A549 (cell line): Measurements from ENCODE around the gene CCDC71L. TPM values are rescaled to one million over a fixed set of nuclear protein-coding genes. Genes with fewer than 3 reads are reported as not detected.

Experiments
- ATAC-seq, 2 experiments: fragments of 200-7000 bp in 1 of 2; fragments of >200 bp in 1 of 2; cut with Nextera tagmentation in 1 of 2; cut with Tn5 transposase in 1 of 2; 3 replicates each; pipeline versions ENCODE4 v1.8.0 to v1.9.1; 2018 to 2020; ENCODE audit warnings: mild to moderate bottlenecking in 1 of 2, moderate library complexity in 1 of 2
- CTCF ChIA-PET: fragments of 300-600 bp; sonication (Branson Sonifier 250); formaldehyde crosslinking; extraction: SDS; loops from one replicate; lab custom pipeline; 2021; ENCODE audit warnings: antibody characterized with exemption, inconsistent platforms; lab: Yijun Ruan, JAX
- POLR2A ChIA-PET: fragments of 350-600 bp; formaldehyde crosslinking; extraction: SDS; loops from one replicate; lab custom pipeline; 2021; ENCODE audit warnings: antibody characterized with exemption, inconsistent platforms; lab: Yijun Ruan, JAX
- DNase-seq, 2 experiments: peaks; one replicate each; pipeline versions ENCODE4 v3.0.0 to v3.0.0-alpha.2; 2011 to 2016; ENCODE audit warnings: low read depth in 1 of 2, low spot score in 1 of 2
- FAIRE-seq: peaks from 2 replicates; lab custom pipeline; 2011; peaks lifted over from hg19 to GRCh38; lab: Jason Lieb, UNC
- H3K27ac ChIP-seq, 2 experiments: fragments of >200 bp; sonication (Bioruptor Twin); formaldehyde crosslinking; 3 replicates each; pipeline ENCODE4 v1.5.1; 2016 to 2017
- H3K4me1 ChIP-seq: fragments of >200 bp; sonication (Bioruptor Twin); formaldehyde crosslinking; 3 replicates; pipeline ENCODE4 v1.6.1; 2016
- H3K4me2 ChIP-seq: fragments of >200 bp; sonication (Bioruptor Twin); formaldehyde crosslinking; 3 replicates; pipeline ENCODE4 v1.6.1; 2016
- H3K4me3 ChIP-seq: fragments of >200 bp; sonication (Bioruptor Twin); formaldehyde crosslinking; 3 replicates; pipeline ENCODE4 v1.5.1; 2016
- H3K9me3 ChIP-seq: fragments of >200 bp; sonication (Bioruptor Twin); formaldehyde crosslinking; 3 replicates; pipeline ENCODE4 v1.6.1; 2016
- CBX2 ChIP-seq: fragments of 200-600 bp; sonication (generic); IDR thresholded peaks from 2 replicates; pipeline ENCODE4 v1.6.1; 2016; ENCODE audit warnings: low read depth, mild to moderate bottlenecking, borderline replicate concordance
- CEBPB ChIP-seq, 2 experiments: fragments of >200 bp in 1 of 2; sonication (Bioruptor Twin) in 1 of 2; formaldehyde crosslinking in 1 of 2; IDR thresholded peaks; 2 replicates each; pipeline ENCODE4 v1.6.1; 2012 to 2016
- CHD4 ChIP-seq: fragments of 200-600 bp; sonication (generic); IDR thresholded peaks from 2 replicates; pipeline ENCODE4 v1.6.1; 2016; ENCODE audit warnings: antibody characterized with exemption, mild to moderate bottlenecking, borderline replicate concordance
- EHF ChIP-seq: fragments of 250-450 bp; sonication (Bioruptor Pico); IDR thresholded peaks from 2 replicates; pipeline ENCODE4 v1.5.0; 2020; ENCODE audit warnings: mild to moderate bottlenecking
- EHMT2 ChIP-seq: fragments of 200-600 bp; sonication (generic); IDR thresholded peaks from 2 replicates; pipeline ENCODE4 v1.6.1; 2016; ENCODE audit warnings: antibody characterized with exemption, low read depth, mild to moderate bottlenecking, moderate library complexity
- FOXS1 ChIP-seq: fragments of 250-450 bp; sonication (Bioruptor Pico); IDR thresholded peaks from 2 replicates; pipeline ENCODE4 v1.5.0; 2020; ENCODE audit warnings: mild to moderate bottlenecking, moderate library complexity
- HEYL ChIP-seq: fragments of 250-450 bp; sonication (Bioruptor Pico); IDR thresholded peaks from 2 replicates; pipeline ENCODE4 v1.8.0; 2021; ENCODE audit warnings: mild to moderate bottlenecking, moderate library complexity
- JUN ChIP-seq, 2 experiments: fragments of >200 bp; sonication (Bioruptor Twin); formaldehyde crosslinking; IDR thresholded peaks; 2 replicates in 1 of 2; 3 replicates in 1 of 2; pipeline ENCODE4 v1.6.1; 2016 to 2017
- JUNB ChIP-seq: fragments of >200 bp; sonication (Bioruptor Twin); formaldehyde crosslinking; IDR thresholded peaks from 2 replicates; pipeline ENCODE4 v1.6.1; 2016
- KDM5A ChIP-seq: fragments of 200-600 bp; sonication (generic); IDR thresholded peaks from 2 replicates; pipeline ENCODE4 v1.6.1; 2016; ENCODE audit warnings: antibody characterized with exemption, mild to moderate bottlenecking
- MAX ChIP-seq: IDR thresholded peaks from 2 replicates; pipeline ENCODE4 v1.6.1; 2012
- MYC ChIP-seq: IDR thresholded peaks from 2 replicates; pipeline ENCODE4 v1.6.1; 2012; ENCODE audit warnings: mild to moderate bottlenecking, inconsistent platforms, low read length, improper control_type of control experiment, borderline replicate concordance
- NFE2L2 ChIP-seq: fragments of 150-350 bp; conservative IDR thresholded peaks from 2 replicates; pipeline ENCODE4 v1.6.1; 2014; ENCODE audit warnings: low read length
- NPAS2 ChIP-seq: fragments of 250-450 bp; sonication (Bioruptor Pico); IDR thresholded peaks from 2 replicates; pipeline ENCODE4 v1.8.0; 2022; ENCODE audit warnings: mild to moderate bottlenecking, moderate library complexity, borderline replicate concordance
- PHF8 ChIP-seq: fragments of 200-600 bp; sonication (generic); IDR thresholded peaks from 2 replicates; pipeline ENCODE4 v1.6.1; 2016; ENCODE audit warnings: low read depth, mild to moderate bottlenecking, antibody characterized with exemption, moderate library complexity, borderline replicate concordance
- RCOR1 ChIP-seq: fragments of 150-350 bp; IDR thresholded peaks from 2 replicates; pipeline ENCODE4 v1.6.1; 2014; ENCODE audit warnings: antibody characterized with exemption, low read length, low read depth
- RFX5 ChIP-seq: fragments of 450-650 bp; IDR thresholded peaks from 2 replicates; pipeline ENCODE4 v1.7.1; 2014; ENCODE audit warnings: antibody characterized with exemption, mild to moderate bottlenecking, moderate library complexity
- TFCP2L1 ChIP-seq: fragments of 250-450 bp; sonication (Bioruptor Pico); IDR thresholded peaks from 2 replicates; pipeline ENCODE4 v1.5.0; 2021; ENCODE audit warnings: mild to moderate bottlenecking
- ZC3H11A ChIP-seq: fragments of 450-650 bp; IDR thresholded peaks from 2 replicates; pipeline ENCODE4 v1.6.1; 2014; ENCODE audit warnings: antibody characterized with exemption, mild to moderate bottlenecking
- ZNF302 ChIP-seq: fragments of 250-450 bp; sonication (Bioruptor Pico); IDR thresholded peaks from 2 replicates; pipeline ENCODE4 v1.9.0; 2021; ENCODE audit warnings: inconsistent platforms, mild to moderate bottlenecking, moderate library complexity
- WGBS: methylation state at CpG from one replicate; pipeline ENCODE4 v1.1.6; 2017; ENCODE audit errors: missing lambda C conversion rate; 5-methylcytosine and 5-hydroxymethylcytosine counted together
- polyA plus RNA-seq, 4 experiments: library from polyadenylated mRNA; depleted of rRNA in 3 of 4; stranded (reverse); fragments of >200 nt; fragmentation: RNase III in 1 of 4; extraction: RNeasy Plus Mini Kit Qiagen cat#74134 plus additional on column Dnase treatment in 1 of 4; gene quantifications; 2 replicates in 3 of 4; 3 replicates in 1 of 4; pipeline ENCODE4 v1.2.3, GENCODE V29; 2011 to 2017
- TF ChIP-seq, protein P1 (sequence below): fragments of >200 bp; sonication (Bioruptor Twin); formaldehyde crosslinking; IDR thresholded peaks from 3 replicates; pipeline ENCODE4 v1.5.1; 2016
- TF ChIP-seq, protein P2 (sequence below): IDR thresholded peaks from 2 replicates; pipeline ENCODE4 v1.6.1; 2012; ENCODE audit warnings: low read depth, borderline replicate concordance
- TF ChIP-seq, protein P3 (sequence below): fragments of >200 bp; sonication (Bioruptor Twin); formaldehyde crosslinking; IDR thresholded peaks from 3 replicates; pipeline ENCODE4 v1.6.1; 2016
- TF ChIP-seq, protein P4 (sequence below): fragments of 150-350 bp; IDR thresholded peaks from 2 replicates; pipeline ENCODE4 v1.6.1; 2014; ENCODE audit warnings: low read depth, mild to moderate bottlenecking, low read length

Gene CCDC71L
- polyA plus RNA-seq, 2 of the 4 experiments (the other 2 are of a cell fraction), result 9.1 to 11.4 TPM

DNA sequence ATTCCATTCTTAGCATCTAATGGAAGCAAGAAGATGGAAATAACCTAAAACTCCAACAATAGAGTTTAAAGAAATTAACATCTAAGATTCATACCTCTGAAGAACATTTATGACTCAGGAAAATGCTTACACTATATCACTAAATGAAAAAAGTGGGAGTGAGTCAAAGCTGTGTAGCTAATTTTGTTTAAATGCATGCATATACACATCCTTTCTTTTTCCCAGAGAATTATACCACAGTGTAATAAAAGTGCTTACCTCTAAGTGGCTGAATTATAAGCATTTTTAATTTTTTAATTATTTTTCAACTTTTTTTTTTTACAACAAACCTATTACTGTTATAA lies 44.3 kb downstream of the CCDC71L start:
- no peak overlapping the region for H3K4me3 ChIP-seq
- no peaks in the 10 kb centered on the region for H3K9me3 ChIP-seq
- no peak overlapping the region for H3K4me2 ChIP-seq
- no peak for ATAC-seq
- FAIRE-seq, result no peak
- no peak overlapping the region for H3K27ac ChIP-seq
- H3K4me1 ChIP-seq, result no peaks in the 10 kb centered on the region
- ChIA-PET CTCF (no interaction called here), POLR2A (no interaction called here)
- DNase-seq, result no peak
- TF ChIP-seq MYC (no peak), CEBPB (IDR thresholded peaks at IDR 0.05) (no peak), TFCP2L1 (CRISPR knock-in tag) (no peak), EHF (CRISPR knock-in tag) (no peak), ZC3H11A (no peak)
- TF ChIP-seq, protein P1, sequence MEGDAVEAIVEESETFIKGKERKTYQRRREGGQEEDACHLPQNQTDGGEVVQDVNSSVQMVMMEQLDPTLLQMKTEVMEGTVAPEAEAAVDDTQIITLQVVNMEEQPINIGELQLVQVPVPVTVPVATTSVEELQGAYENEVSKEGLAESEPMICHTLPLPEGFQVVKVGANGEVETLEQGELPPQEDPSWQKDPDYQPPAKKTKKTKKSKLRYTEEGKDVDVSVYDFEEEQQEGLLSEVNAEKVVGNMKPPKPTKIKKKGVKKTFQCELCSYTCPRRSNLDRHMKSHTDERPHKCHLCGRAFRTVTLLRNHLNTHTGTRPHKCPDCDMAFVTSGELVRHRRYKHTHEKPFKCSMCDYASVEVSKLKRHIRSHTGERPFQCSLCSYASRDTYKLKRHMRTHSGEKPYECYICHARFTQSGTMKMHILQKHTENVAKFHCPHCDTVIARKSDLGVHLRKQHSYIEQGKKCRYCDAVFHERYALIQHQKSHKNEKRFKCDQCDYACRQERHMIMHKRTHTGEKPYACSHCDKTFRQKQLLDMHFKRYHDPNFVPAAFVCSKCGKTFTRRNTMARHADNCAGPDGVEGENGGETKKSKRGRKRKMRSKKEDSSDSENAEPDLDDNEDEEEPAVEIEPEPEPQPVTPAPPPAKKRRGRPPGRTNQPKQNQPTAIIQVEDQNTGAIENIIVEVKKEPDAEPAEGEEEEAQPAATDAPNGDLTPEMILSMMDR, result no peak

DNA sequence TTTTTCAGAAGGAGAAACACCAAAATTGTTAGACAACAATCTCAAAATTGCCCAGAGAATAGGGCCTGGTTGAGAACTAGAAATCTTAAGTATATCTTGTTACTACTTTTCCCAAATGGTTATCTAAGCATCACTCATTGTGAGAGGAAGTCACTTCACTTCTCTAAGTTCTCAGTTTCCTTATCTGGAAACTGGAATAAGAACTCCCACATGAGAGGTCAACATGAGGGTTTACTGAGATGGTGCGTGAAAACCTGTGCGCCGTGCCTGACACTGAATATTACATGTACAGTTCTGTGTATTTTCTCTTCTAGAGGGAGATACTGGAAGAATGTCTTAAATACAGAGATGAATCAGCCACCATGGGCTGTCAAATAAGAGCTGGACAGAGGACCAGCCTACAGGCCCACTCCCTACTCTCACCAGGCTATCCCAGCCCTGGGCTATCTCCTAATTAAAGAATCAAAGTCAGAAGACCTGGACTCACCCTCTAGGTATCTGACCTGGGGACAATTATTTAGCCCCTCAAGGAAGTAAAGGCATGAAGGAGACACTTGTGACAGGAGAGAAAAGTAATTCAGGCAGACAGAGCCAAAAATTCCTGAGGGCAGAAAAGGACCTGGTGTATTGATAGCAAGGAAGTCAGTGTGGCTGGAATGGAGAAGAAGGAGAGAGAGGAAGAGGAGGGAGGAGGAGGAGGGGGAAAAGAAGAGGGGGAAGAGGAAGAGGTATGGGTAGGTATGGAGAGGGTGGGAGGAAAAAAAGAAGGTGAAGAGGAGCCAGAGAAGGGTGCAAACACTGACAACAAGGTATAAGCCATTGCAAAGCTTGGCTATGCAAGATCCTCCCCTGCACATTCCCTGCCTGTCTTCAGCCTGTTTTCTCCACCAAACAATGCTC lies 44.9 kb downstream of the CCDC71L start:
- TF ChIP-seq ZC3H11A, result no peak
- TF ChIP-seq NFE2L2, result no peak
- TF ChIP-seq, protein P2, sequence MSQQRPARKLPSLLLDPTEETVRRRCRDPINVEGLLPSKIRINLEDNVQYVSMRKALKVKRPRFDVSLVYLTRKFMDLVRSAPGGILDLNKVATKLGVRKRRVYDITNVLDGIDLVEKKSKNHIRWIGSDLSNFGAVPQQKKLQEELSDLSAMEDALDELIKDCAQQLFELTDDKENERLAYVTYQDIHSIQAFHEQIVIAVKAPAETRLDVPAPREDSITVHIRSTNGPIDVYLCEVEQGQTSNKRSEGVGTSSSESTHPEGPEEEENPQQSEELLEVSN, result no peak
- no peak for TF ChIP-seq PHF8
- no peak for TF ChIP-seq MAX
- TF ChIP-seq JUNB, result no peak
- no peak for TF ChIP-seq KDM5A
- TF ChIP-seq CBX2, result no peak
- TF ChIP-seq, protein P3, sequence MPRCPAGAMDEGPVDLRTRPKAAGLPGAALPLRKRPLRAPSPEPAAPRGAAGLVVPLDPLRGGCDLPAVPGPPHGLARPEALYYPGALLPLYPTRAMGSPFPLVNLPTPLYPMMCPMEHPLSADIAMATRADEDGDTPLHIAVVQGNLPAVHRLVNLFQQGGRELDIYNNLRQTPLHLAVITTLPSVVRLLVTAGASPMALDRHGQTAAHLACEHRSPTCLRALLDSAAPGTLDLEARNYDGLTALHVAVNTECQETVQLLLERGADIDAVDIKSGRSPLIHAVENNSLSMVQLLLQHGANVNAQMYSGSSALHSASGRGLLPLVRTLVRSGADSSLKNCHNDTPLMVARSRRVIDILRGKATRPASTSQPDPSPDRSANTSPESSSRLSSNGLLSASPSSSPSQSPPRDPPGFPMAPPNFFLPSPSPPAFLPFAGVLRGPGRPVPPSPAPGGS, result no peak
- no peak for TF ChIP-seq RFX5
- TF ChIP-seq, protein P4, sequence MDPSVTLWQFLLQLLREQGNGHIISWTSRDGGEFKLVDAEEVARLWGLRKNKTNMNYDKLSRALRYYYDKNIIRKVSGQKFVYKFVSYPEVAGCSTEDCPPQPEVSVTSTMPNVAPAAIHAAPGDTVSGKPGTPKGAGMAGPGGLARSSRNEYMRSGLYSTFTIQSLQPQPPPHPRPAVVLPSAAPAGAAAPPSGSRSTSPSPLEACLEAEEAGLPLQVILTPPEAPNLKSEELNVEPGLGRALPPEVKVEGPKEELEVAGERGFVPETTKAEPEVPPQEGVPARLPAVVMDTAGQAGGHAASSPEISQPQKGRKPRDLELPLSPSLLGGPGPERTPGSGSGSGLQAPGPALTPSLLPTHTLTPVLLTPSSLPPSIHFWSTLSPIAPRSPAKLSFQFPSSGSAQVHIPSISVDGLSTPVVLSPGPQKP, result no peak
- TF ChIP-seq NPAS2, result no peak
- no peak overlapping the region for H3K4me2 ChIP-seq
- no peak overlapping the region for H3K4me3 ChIP-seq
- FAIRE-seq (no peak), ATAC-seq (no peak), DNase-seq (no peak)
- no peaks in the 10 kb centered on the region for H3K4me1 ChIP-seq
- no peak overlapping the region for H3K27ac ChIP-seq
- WGBS, result 91% methylated on average over 3 of the region's 3 CpGs
- POLR2A ChIA-PET, result no interaction called here
- CTCF ChIA-PET, result no interaction called here
- no peaks in the 10 kb centered on the region for H3K9me3 ChIP-seq

DNA sequence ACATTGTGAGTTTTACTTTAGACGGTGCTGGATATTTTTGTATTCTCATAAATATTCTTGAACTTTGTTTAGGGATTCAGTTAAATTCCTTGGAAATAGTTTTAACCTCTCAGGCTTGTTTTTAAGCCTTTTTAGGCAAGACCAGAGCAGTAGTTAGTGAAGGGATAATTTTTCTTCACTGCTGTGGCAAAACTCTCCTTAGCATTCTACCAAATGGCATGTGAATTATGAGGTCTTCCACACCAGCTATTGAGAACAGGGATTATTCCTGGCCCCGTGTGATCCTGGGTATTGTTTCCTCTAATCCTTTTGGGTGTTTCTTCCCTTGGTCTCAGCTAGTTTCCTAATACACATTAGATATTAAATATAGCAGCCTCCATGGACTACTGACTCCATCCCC lies 46.2 kb downstream of the CCDC71L start:
- no peak overlapping the region for H3K27ac ChIP-seq
- H3K4me1 ChIP-seq, result no peaks in the 10 kb centered on the region
- no peak for ATAC-seq
- no peak overlapping the region for H3K4me3 ChIP-seq
- H3K9me3 ChIP-seq, result no peaks in the 10 kb centered on the region
- ChIA-PET POLR2A (no interaction called here), CTCF (no interaction called here)
- no peak for DNase-seq
- no peak for FAIRE-seq
- TF ChIP-seq FOXS1 (no peak), KDM5A (no peak), EHMT2 (no peak), JUN (IDR thresholded peaks at IDR 0.05) (no peak), RCOR1 (no peak), HEYL (CRISPR knock-in tag) (no peak), ZNF302 (CRISPR knock-in tag) (no peak), JUNB (no peak), RFX5 (no peak), CHD4 (no peak), MYC (no peak), CEBPB (IDR thresholded peaks at IDR 0.05) (no peak)
- 51% methylated on average over 2 of the region's 2 CpGs for WGBS
- no peak overlapping the region for H3K4me2 ChIP-seq
